DMS 273 (cell line): ENCODE results near the gene PSPH.

Source experiments
- DNase-seq: peaks from one replicate; lab custom pipeline; 2025; ENCODE audit not compliant: unreplicated experiment; lab: John Stamatoyannopoulos, UW

The PSPH gene

DNA sequence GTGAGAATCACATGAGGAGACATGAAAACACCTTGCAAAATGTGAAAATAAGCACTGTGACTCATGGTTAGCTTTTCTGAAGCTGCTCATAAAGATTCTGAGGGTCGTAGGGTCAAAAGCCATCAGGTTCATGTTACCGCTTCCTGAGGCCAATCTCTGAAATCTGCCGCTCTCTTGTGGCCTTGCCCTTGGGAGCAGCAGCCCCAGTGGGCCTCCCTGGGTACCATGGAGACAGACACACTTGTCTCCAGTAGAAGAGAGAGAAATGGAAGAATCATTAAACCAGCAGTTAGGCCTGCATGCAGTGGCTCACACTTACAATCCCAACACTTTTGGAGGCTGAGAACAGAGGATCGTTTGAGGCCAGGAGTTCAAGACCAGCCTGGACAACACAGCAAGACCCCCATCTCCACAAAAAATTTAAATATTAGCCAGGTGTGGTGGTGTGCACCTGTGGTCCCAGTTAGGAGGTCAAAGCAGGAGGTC, 44.0 kb downstream of the PSPH start:
- DNase-seq: peak; percentile 15

DNA sequence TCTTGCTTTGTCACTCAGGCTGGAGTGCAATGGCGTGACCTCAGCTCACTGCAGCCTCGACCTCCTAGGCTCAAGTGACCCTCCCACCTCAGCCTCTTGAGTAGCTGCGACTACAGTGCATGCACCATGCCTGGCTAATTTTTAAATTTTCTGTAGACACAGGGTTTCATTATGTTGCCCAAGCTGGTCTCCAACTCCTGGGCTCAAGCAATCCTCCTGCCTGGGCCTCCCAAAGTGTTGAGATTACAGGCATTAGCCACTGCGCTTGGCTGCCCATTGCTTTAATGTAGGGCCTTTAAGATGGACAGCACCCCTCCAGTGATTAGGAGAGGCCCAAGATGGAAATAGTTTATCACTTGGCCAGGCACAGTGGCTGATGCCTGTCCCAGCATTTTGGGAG, 47.5 kb downstream of the PSPH start:
- no peak for DNase-seq

DNA sequence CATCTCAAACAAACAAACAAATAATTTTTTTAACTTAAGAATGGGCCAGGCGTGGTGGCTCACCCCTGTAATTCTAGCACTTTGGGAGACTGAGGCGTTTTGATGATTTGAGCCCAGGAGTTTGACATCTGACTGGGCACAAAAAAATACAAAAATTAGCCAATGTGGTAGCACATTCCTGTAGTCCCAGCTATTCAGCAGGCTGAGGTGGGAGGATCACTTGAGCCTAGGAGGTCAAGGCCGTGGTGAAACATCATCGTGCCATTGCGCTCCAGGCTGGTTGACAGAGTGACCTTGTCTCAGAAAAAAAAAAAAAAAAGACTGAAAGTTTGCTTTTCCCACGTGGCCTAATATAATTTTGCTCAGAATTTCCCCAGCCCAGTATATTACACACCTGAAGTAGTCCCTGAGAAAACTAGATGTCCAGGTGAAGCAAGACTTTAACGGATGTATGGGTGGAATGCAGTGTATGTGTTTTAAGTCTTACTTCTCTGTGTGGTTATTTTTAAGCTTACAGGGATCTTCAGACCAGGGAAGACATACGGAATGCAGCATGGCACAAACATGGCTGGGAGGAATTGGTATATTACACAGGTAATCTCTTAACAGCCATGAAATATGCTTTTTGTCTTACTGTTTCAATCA, 54.3 kb downstream of the PSPH start:
- DNase-seq: no peak

DNA sequence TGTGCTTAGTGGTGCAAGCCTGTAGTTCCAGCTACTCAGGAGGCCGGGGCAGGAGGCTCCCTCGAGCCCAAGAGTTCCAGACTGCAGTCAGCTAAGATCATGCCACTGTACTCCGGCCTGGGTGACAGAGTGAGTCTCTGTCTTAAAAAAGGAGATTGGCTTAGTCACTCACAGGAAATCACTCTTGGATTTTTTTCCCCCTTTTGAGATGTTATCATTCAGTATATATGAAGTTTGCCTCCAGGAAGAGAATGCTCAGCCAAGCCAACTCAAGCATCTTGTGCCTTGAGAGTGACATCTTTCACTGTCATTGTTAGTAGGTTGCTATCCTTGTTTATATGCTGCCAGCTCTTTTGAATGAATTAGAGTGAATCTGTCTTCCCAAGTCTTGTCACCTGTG, 58.9 kb downstream of the PSPH start:
- DNase-seq: no peak

DNA sequence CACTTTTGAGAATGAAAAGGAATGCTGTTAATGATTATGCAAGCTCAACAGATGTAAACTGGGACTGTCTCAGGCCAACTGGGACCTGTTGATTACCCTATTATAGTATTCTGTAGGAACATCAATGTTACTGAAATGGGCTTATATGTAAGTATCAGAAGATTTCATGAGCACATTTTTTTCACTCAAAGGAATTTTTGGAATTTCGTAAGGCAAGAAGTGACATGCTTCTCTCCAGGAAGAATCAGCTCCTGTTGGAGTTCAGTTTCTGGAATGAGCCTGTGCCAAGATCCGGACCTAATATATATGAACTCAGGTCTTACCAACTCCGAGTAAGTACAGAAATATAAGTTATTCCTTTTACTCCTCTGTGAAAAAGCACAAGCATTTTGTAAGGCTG, 67.7 kb downstream of the PSPH start:
- DNase-seq: no peak

DNA sequence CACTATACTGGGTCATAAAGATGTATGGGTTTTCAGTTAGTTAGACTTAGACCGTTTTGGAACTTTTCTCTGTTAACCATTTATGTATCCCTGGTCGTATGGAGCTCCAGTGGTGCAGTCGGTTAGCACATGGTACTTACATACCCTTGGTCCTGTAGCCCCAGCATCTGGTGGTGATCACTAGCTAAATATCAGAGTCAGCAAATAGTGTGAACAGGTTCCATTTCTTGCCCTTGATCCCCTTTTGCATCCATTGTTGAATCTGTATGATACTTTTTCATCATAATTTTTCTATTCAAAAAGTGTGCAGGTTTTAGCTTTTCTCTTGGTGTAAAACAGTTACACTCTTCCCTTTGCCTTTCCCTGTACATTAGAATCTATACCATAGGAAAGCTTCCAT, 71.0 kb downstream of the PSPH start:
- no peak for DNase-seq

DNA sequence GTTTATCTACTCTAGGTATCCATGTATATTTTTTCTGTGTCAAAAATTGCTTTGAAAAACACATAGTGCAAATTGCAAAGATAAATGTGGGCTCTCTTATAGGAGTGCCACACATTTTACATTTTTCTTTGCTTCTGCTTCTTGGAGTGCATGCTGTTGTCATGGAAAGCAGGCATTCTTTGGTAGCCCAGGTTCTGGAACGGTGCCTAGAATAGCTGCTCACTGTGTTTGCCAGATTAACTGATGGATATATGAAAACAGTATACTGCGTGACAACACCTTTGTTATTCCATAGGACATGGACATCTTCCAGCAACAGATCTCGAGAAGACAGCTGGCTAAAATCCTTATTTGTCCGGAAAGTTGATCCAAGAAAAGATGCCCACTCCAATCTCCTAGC, 73.4 kb downstream of the PSPH start:
- peak; percentile 32 for DNase-seq

DNA sequence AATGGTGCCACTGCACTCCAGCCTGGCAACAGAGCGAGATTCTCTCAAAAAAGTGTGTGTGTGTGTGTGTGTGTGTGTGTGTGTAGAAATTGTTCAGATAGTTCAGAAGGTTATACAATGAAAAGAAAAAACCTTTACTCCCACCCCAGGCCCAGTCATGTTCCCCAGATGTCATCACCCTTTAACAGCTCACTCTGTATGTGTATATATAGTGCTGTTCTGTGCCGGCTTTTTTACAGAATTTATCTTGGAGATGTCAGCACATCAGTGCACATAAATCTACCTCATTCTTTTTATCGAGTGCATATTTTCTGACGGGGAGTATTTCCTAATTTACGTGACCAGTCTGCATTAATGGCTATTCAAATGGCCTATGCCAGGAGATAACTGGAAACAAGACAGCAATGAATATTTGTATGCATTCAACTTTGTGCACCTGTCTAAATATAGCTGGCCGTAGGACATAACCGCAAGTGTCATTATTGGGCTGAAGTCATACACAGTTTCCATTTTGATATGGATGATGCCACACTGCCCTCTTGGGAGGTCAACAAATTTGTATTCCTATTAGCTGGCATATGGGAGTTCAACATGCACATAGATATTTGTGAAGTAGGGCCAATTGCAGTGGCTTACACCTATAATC, 75.1 kb downstream of the PSPH start:
- no peak for DNase-seq

DNA sequence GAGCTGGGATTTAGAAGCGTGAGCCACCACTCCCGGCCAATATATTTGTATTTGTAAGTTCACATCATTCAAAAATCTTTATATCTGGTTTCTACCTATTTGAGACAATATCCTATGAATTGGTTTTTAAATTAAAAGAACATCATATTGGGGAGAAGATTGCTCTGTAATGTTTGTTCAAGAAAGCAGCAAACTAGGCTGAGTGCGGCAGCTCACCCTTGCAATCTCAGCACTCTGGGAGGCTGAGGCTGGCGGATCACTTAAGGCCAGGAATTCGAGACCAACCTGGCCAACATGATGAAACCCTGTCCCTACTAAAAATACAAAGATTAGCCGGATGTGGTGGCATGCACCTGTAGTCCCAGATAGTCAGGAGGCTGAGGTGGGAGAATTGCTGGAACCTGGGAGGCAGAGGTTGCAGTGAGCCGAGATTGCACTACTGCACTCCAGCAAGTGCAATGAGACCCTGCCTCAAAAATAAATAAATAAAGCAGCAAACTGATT, 77.4 kb downstream of the PSPH start:
- DNase-seq: no peak

DNA sequence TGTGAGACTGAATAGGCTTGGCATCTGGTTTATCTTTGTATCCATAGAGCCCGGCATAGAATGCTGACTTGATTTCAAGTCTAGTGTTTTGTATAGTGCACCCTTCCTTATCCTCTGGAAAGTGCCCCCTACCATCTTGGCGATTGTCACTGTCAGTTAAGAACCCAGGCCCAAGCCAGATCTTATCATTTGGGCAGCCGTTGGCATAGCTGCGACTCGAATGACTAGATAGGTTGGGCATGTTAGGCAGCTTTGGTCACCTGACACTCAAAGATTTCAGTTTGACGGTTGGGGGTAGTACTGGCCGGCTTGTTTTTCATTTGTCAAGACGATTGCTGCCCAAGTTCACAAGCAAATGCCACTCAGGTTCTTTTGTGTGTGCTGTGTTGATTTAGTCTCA, 80.3 kb downstream of the PSPH start:
- no peak for DNase-seq

DNA sequence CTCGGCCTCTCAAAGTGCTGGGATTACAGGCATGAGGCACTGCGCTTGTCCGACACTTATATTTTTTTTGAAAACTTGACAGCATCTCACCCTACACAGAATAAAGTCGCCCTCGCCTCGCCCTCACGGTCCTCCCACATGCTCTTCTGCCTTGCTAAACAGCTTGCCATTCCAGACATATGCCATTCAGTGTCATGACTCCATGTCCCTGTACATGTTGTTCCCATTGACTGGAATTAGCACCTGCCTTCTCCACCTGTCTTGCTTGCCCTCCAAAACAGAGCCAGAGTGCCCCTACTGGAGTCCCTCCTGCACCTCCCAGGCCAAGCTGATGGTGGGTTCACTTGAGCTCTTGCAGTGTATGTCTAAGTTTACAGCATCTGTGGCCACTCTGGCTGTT, 80.7 kb downstream of the PSPH start:
- peak; percentile 26 for DNase-seq

DNA sequence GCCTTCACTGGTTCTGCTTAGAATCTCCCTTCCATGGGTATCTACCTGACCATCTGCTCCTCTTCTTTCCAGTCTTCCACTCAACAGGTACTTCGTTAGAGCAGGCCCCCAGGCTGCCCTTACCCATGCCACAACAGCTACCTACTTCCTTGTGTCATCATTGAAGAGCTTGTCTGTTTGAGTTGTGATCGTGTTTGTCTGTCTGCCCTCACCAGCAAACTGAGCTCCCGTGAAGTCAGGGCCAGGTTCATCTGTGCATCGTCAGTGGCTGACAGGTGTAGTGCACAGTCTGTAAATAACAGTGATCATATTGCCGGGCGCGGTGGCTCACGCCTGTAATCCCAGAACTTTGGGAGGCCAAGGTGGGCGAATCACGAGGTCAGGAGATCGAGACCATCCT, 81.9 kb downstream of the PSPH start:
- DNase-seq: no peak

DNA sequence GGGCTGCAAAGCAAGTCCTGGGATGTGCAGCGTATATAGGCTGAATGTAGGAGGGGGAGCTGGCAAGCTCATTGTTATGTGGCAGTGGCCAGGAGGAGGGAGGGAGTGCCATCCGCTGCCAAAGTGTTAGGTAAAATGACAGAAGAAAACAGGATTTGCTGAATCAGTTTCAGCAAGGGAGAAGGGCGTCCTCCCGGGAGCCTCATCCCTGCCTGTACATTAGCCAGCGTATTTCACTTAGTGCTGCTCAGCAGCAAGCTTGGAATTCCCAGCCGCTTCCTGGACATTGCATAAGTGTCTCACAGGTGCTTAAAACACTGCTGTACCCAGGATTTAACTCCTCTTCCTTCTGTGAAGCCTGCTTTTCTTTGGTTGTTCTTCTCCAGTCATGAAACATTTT, 84.4 kb downstream of the PSPH start:
- DNase-seq: no peak

DNA sequence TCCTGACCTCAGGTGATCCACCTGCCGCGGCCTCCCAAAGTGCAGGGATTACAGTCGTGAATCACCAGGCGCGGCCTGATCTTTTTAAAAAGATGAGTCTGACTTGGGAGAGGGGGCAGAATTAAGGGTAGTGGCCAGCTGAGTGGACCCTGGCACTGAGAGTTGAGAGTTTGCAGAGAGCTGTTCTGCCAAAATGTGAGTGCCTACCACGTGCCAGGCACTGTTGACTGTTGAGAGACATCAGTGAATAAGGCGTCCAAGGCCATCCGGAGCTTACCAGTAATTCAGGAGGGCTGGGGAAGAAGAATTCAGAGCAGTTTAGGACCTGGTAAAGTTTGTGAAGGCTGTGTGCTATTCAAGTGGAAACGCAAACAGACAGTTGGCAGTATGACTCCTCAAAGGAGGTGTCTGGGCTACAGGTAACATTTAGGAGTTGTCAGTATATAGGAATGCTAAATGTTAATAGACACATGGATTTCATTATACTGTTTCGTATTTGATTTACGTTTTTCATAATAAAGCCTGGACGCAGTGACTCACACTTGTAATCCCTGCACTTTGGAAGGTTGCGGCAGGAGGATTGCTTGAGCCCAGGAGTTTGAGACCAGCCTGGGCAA, 85.3 kb downstream of the PSPH start:
- DNase-seq: no peak

DNA sequence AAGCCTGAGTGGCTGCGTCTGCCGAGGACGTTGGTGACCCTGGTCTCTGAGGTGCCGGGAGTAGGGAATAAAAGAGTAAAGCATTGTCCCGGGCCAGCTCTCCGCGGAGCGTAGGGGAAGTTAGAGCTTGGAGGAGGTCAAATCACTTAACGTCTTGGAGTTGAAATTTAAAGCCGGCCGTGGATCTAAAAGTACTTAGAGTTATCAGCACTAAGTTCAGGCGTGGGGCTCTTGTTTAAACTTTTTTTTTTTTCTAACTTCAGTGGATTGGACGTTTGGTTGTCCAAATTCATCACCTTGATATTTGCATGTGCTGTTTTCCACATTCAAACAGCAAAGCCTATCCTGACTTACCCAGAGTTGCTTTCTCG, 86.2 kb downstream of the PSPH start:
- peak; percentile 81 for DNase-seq

DNA sequence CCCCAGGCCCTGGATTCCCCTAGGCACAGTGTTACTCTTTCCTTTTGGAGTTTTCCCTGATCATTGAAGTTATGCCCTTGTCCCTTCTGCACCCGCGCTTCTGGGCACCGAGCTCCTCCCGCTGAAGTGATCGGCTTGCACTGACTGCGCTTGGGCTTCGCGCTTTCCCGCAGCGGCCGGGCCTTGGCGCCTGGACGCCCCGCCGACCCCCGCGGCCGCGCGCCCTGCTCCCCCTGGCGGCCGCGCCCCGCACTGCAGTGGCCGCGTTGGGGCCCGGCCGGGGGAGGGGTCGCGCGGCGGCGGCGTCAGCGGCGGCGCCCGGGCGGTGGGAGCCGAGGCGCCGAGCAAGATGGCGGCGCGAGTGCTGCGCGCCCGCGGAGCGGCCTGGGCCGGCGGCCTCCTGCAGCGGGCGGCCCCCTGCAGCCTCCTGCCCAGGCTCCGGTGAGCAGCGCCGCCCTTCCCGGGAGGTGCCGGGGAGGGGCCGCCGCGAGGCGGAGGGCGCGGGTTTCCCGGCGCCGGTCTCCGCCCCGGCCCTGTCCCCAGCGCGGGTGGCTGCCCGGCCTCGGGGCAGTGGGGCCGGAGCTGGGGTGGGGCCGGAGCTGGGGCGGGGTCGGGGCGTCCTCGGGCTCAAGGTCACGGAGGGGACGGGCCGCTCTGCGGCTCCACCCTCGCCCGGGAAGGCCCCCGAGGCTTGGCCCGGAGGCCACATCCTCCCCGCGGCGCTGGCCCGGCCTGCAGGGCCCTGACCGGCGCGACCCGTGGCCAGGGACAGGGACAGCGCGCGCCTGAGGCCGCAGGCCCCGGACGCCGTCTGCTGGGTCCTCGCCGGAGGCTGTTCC, 86.8 kb downstream of the PSPH start, which contains the start of gene NIPSNAP2:
Gene NIPSNAP2, plus strand, starts transcription at position 325 of the 839 bp plus-strand sequence. Its CDS starts 25 bp downstream, at position 350.
- peak; percentile 93 for DNase-seq

DNA sequence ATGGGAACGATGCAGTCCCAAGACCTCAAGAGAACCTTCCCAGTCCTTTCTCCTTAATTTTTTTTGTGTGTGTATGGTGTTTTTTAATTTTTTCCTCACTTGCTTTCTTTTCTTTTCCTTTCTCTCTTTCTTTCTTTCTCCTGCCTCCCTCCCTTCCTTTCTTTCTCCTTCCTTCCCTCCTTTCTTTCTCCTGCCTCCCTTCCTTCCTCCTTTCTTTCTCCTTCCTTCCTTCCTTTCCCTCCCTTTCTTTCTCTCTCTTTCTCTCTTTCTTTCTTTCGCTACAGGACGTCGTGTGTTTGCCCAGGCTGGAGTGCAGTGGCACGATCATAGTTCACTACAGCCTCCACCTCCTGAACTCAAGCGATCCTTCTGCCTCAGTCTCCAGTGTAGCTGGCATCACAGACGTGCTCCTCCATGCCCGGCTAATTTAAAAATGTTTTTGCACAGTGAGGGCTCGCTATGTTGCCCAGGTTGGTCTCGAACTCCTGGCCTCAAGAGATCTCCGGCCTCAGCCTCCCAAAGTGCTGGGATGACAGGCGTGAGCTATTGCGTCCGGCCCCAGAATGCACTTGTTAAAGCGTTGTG, 87.6 kb downstream of the PSPH start:
- DNase-seq: no peak

DNA sequence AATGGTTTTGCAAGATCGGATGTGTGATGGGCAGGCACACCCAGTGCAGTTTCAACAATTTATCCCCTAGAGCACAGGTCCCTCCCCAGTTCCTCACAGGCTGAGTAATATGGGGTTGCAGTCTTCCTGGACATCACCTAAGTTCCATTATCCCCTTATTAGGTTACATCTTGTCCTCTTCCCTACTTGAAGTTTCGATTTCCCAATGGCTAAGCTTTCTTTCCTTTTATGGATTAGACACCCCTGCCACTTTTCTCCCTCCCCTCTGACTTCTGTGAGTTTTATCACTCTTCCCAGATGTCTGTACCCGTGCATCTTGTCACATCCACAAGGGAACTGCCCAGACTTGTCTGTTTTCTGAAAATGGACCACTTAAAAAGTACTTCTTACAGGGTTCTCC, 89.2 kb downstream of the PSPH start:
- DNase-seq: peak; percentile 39
